ENCODE results near the gene TTC7B.
A peak's percentile ranks its signal among the peaks of the same experiment; 100 is the strongest.

The TTC7B gene

GRCh38 chr14:90699016-90699415, 117.2 kb downstream of the TTC7B start:
- Histone ChIP-seq H3K9me3 (ENCODE audit: insufficient read depth, low read length, severe bottlenecking) (no peaks in the 10 kb centered on the region), H4K20me1 (ENCODE audit: insufficient read depth, low read length) (no peaks in the 10 kb centered on the region), H3K36me3 (ENCODE audit: insufficient read depth, low read length) (no peaks in the 10 kb centered on the region), H3K27ac (ENCODE audit: low read length) (no peak overlapping the region), H3K9ac (ENCODE audit: low read depth, low read length) (no peak overlapping the region), H2AFZ (ENCODE audit: low read depth, low read length) (no peak overlapping the region), H3K4me1 (ENCODE audit: insufficient read depth, low read length) (no peaks in the 10 kb centered on the region), H3K27me3 (ENCODE audit: insufficient read depth, low read length, poor library complexity) (no peaks in the 10 kb centered on the region), H3K79me2 (ENCODE audit: insufficient read depth, low read length) (no peaks in the 10 kb centered on the region), H3K4me3 (ENCODE audit: low read depth in 1 of 2, low read length in 2 of 2) (no peak overlapping the region), H3K4me2 (ENCODE audit: insufficient read depth, low read length) (no peak overlapping the region)
- DNase-seq: no peak
- TF ChIP-seq CTCF (IDR thresholded peaks at IDR 0.05; ENCODE audit: borderline replicate concordance, extremely low read depth, low read length, poor library complexity, severe bottlenecking): no peak
- TF ChIP-seq EZH2 (IDR thresholded peaks at IDR 0.05; ENCODE audit: borderline replicate concordance, low read depth, low read length, severe bottlenecking): no peak
- ATAC-seq (ENCODE audit: insufficient read depth, low read depth): no peak

- no peak overlapping the region for H3K9ac ChIP-seq (ENCODE audit: low read depth, low read length)
- H3K4me1 ChIP-seq (ENCODE audit: insufficient read depth, low read length): no peaks in the 10 kb centered on the region
- DNase-seq: no peak
These were observed 117.8 kb downstream of the TTC7B start for GRCh38 chr14:90698379-90698869.

GRCh38 chr14:90697577-90698206, 118.5 kb downstream of the TTC7B start:
- no peaks in the 10 kb centered on the region for H3K36me3 ChIP-seq (ENCODE audit: insufficient read depth, low read length)
- peak; percentile 73 for DNase-seq
- no peaks in the 10 kb centered on the region for H3K9me3 ChIP-seq (ENCODE audit: insufficient read depth, low read length, severe bottlenecking)
- H3K27ac ChIP-seq (ENCODE audit: low read length): no peak overlapping the region
- no peak overlapping the region for H2AFZ ChIP-seq (ENCODE audit: low read depth, low read length)
- peak; percentile 94 for ATAC-seq (ENCODE audit: insufficient read depth, low read depth)
- H4K20me1 ChIP-seq (ENCODE audit: insufficient read depth, low read length): no peaks in the 10 kb centered on the region
- no peak overlapping the region for H3K4me2 ChIP-seq (ENCODE audit: insufficient read depth, low read length)
- H3K27me3 ChIP-seq (ENCODE audit: insufficient read depth, low read length, poor library complexity): no peaks in the 10 kb centered on the region
- H3K4me3 ChIP-seq (ENCODE audit: low read depth in 1 of 2, low read length in 2 of 2): no peak overlapping the region
- H3K9ac ChIP-seq (ENCODE audit: low read depth, low read length): no peak overlapping the region
- no peaks in the 10 kb centered on the region for H3K79me2 ChIP-seq (ENCODE audit: insufficient read depth, low read length)
- no peaks in the 10 kb centered on the region for H3K4me1 ChIP-seq (ENCODE audit: insufficient read depth, low read length)
- peak; percentile 94 for TF ChIP-seq CTCF (IDR thresholded peaks at IDR 0.05; ENCODE audit: borderline replicate concordance, extremely low read depth, low read length, poor library complexity, severe bottlenecking)
- TF ChIP-seq EZH2 (IDR thresholded peaks at IDR 0.05; ENCODE audit: borderline replicate concordance, low read depth, low read length, severe bottlenecking): no peak

More at GRCh38 chr14:90698379-90698869, 117.8 kb downstream of the TTC7B start:
- Histone ChIP-seq H2AFZ (ENCODE audit: low read depth, low read length) (no peak overlapping the region), H3K27me3 (ENCODE audit: insufficient read depth, low read length, poor library complexity) (no peaks in the 10 kb centered on the region), H3K27ac (ENCODE audit: low read length) (no peak overlapping the region), H3K79me2 (ENCODE audit: insufficient read depth, low read length) (no peaks in the 10 kb centered on the region), H3K4me3 (ENCODE audit: low read depth in 1 of 2, low read length in 2 of 2) (no peak overlapping the region), H3K36me3 (ENCODE audit: insufficient read depth, low read length) (no peaks in the 10 kb centered on the region), H3K9me3 (ENCODE audit: insufficient read depth, low read length, severe bottlenecking) (no peaks in the 10 kb centered on the region), H4K20me1 (ENCODE audit: insufficient read depth, low read length) (no peaks in the 10 kb centered on the region), H3K4me2 (ENCODE audit: insufficient read depth, low read length) (no peak overlapping the region)
- no peak for ATAC-seq (ENCODE audit: insufficient read depth, low read depth)
- TF ChIP-seq EZH2 (IDR thresholded peaks at IDR 0.05; ENCODE audit: borderline replicate concordance, low read depth, low read length, severe bottlenecking) (no peak), CTCF (IDR thresholded peaks at IDR 0.05; ENCODE audit: borderline replicate concordance, extremely low read depth, low read length, poor library complexity, severe bottlenecking) (no peak)
